Retinal pigment epithelial cell (primary cell): Measurements from ENCODE around the gene IGFBP2.

Source experiments
- DNase-seq: peaks from one replicate; pipeline ENCODE4 v3.0.0-alpha.2; 2010; ENCODE audit warnings: low read depth
- H3K4me3 ChIP-seq: 2 replicates; pipeline ENCODE4 v1.5.1; 2011; ENCODE audit warnings: mild to moderate bottlenecking, low read length, control low read depth, moderate library complexity
- CTCF ChIP-seq: conservative IDR thresholded peaks from 2 replicates; pipeline ENCODE4 v1.5.1; 2011; ENCODE audit warnings: low read depth, low read length, control low read depth, inconsistent platforms

Gene IGFBP2

GRCh38 chr2:216621292-216621691, 11.9 kb upstream of the IGFBP2 start:
- no peak for TF ChIP-seq CTCF
- DNase-seq, result no peak
- H3K4me3 ChIP-seq, result no peak overlapping the region

DNA sequence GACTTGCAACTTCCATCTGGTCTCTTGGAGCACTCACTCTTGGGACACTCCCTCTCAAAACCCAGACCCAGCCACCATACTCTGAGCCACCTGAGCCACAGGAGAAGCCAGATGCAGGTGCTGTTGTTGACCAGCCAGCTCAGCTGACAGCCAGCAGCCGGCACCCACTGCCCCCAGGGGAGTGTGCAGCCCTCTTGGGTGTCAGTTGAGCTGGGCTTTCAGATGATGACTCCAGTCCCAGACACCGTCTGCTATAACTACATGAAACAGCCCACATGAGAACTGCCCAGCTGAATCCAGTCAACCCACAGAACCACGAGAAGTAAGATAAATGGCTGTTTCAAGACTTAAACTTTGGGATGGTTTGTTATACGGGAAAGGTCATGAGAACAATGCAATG, 10.7 kb upstream of the IGFBP2 start:
- TF ChIP-seq CTCF, result no peak
- DNase-seq, result no peak
- H3K4me3 ChIP-seq, result no peak overlapping the region

DNA sequence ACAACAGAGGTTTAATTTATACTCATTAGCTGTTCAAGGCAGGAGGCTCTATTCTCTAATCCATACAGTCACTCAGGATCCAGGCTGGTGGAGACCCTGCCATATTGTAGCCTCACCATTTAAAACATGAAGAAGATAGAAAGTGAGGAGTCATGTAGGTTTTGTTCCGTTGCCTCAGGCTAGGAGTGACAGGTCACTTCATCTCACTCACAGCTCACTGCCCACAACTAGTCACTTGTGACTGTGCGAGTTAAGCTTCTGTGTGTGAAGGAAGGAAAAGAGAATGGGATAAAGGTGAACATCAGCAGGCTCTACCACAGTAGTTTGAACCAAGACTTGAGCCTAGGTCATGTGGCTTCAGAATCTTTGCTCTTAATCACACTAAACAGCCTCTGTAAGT, 9.0 kb upstream of the IGFBP2 start:
- H3K4me3 ChIP-seq, result no peak overlapping the region
- no peak for TF ChIP-seq CTCF
- DNase-seq, result no peak

DNA sequence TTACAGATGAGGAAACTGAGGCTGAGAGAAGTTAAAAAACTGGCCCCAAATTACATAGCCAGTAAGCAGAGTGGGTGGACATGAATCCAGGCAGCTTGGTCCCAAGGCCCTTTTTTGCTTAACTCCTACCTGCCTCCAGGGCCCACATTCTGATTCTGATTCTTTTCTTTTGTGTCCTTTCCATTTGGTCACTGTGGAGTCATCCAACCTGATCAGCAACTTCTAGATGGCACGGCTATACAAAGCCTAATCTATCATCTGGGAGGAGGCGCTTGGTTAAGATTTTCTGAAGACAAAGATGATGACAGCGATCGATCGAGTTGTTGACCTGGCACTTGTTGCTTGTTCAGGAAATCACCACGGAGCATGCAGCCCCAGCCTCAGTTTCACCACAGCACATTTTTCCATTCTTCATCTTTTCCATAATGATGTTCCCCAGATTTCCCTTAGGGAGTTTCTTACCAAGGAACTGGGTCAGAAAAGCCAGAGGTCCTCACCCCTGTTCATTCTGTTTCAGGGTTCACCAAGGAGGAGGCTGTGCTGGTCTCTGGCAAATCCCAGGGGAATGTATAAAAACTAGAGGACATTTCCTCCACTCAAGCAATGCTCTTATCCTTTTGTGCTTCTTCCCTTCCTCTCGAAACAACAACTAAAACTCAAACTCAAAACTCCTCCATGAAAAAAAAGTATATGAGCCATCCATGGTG, 6.9 kb upstream of the IGFBP2 start:
- DNase-seq, result no peak
- no peak overlapping the region for H3K4me3 ChIP-seq
- TF ChIP-seq CTCF, result no peak

DNA sequence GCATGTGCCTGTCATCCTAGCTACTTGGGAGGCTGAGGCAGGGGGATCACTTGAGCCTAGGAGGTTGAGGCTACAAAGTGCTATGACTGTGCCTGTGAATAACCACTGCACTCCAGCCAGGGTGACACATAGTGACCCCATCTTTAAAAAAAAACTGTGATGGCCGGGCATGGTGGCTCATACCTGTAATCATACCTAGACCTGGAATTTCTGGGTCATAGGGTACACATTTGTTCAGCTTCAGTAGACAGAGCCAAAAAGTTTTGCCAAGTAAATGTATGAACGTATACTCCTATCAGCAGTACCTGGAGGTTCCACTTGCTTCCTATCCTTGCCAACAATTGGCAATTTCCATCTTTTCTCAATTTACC, 6.4 kb upstream of the IGFBP2 start:
- DNase-seq, result no peak
- no peak overlapping the region for H3K4me3 ChIP-seq
- no peak for TF ChIP-seq CTCF

DNA sequence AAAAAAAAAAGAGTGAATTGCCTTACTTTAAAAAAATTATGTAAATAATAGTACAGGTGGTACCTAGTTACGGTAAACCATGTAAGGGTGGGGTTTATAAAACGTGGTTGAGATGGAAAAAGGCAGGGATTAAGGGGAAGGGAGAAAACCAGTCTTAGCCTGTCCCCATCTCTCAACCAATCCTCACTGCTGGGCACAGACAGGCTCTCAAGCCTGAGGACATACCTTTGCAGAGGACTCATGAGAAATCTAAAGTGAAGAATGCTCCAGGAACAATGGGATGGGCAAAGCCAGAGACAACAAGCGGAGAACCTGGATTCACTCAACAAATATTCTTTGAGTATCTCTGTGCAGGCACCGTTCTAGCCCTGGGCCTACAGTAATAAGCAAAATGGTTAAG, 3.4 kb upstream of the IGFBP2 start:
- no peak for DNase-seq
- no peak for TF ChIP-seq CTCF
- no peak overlapping the region for H3K4me3 ChIP-seq

GRCh38 chr2:216632346-216632951, 771 bp upstream of the IGFBP2 start:
- TF ChIP-seq CTCF, result no peak
- H3K4me3 ChIP-seq, result no peak overlapping the region
- DNase-seq, result no peak
